GM12878 (cell line): ENCODE measurements around the gene LIMA1. TPM values are rescaled to one million over a fixed set of nuclear protein-coding genes. Genes with fewer than 3 reads are reported as not detected.

Experiments
- ATAC-seq: fragments of 200-7000 bp; cut with Tn5 transposase; 3 replicates; pipeline ENCODE4 v1.9.1; 2020; ENCODE audit warnings: mild to moderate bottlenecking, moderate library complexity
- BruUV-seq: library from RNA; stranded (reverse); fragments of 400-500 nt; replicated peaks from 2 replicates; lab custom pipeline; 2021; lab: Mats Ljungman, UMichigan
- CTCF ChIA-PET: fragments of 300-600 bp; sonication (Branson Sonifier 250); formaldehyde crosslinking; extraction: SDS; loops from one replicate; lab custom pipeline; 2021; ENCODE audit warnings: inconsistent platforms; lab: Yijun Ruan, JAX
- POLR2A ChIA-PET: fragments of 350-600 bp; formaldehyde crosslinking; extraction: SDS; loops from one replicate; lab custom pipeline; 2021; ENCODE audit warnings: inconsistent platforms; lab: Charles Lee
- RAD21 ChIA-PET: fragments of 300-600 bp; sonication (Branson Sonifier 250); formaldehyde crosslinking; loops from one replicate; lab custom pipeline; 2023; ENCODE audit warnings: antibody characterized with exemption; ENCODE audit not compliant: unreplicated experiment; lab: Charles Lee
- SMC1A ChIA-PET: fragments of 300-600 bp; sonication (Branson Sonifier 250); formaldehyde crosslinking; loops from one replicate; lab custom pipeline; 2023; ENCODE audit not compliant: unreplicated experiment, uncharacterized antibody; lab: Charles Lee
- DNase-seq: peaks from one replicate; pipeline ENCODE4 v3.0.0-alpha.2; 2011; ENCODE audit warnings: low read depth, low spot score
- FAIRE-seq: peaks from 3 replicates; lab custom pipeline; 2011; peaks lifted over from hg19 to GRCh38; lab: Jason Lieb, UNC
- H2AFZ ChIP-seq: 2 replicates; pipeline ENCODE4 v1.6.0; 2011; ENCODE audit warnings: low read depth, low read length, control low read depth; ENCODE audit not compliant: control insufficient read depth
- H3K27ac ChIP-seq: 2 replicates; pipeline ENCODE4 v1.5.1; 2011; ENCODE audit warnings: control low read depth; ENCODE audit not compliant: control insufficient read depth, insufficient read depth
- H3K27me3 ChIP-seq, 2 experiments: replicated peaks in 1 of 2; 2 replicates each; pipeline versions ENCODE4 v1.6.0 to v1.6.1; 2011; ENCODE audit warnings: low read length in 1 of 2; ENCODE audit not compliant: control insufficient read depth in 2 of 2, insufficient read depth in 2 of 2
- H3K36me3 ChIP-seq, 2 experiments: 2 replicates each; pipeline ENCODE4 v1.5.1; 2011; ENCODE audit warnings: low read length in 1 of 2; ENCODE audit not compliant: control insufficient read depth in 2 of 2, insufficient read depth in 2 of 2
- H3K4me1 ChIP-seq: 2 replicates; pipeline ENCODE4 v1.6.1; 2011; ENCODE audit warnings: mild to moderate bottlenecking, low read length, moderate library complexity, mixed read lengths; ENCODE audit not compliant: control insufficient read depth, insufficient read depth
- H3K4me2 ChIP-seq: 2 replicates; pipeline ENCODE4 v1.6.0; 2011; ENCODE audit warnings: control low read depth; ENCODE audit not compliant: control insufficient read depth, insufficient read depth
- H3K4me3 ChIP-seq: fragments of 200-600 bp; sonication (generic); 2 replicates; pipeline ENCODE4 v1.5.1; 2016
- H3K79me2 ChIP-seq: 2 replicates; pipeline ENCODE4 v1.6.0; 2011; ENCODE audit warnings: low read length; ENCODE audit not compliant: control insufficient read depth, insufficient read depth
- H3K9ac ChIP-seq: 2 replicates; pipeline ENCODE4 v1.8.0; 2011; ENCODE audit warnings: low read length, control low read depth, mixed read lengths; ENCODE audit not compliant: control insufficient read depth, insufficient read depth
- H3K9me3 ChIP-seq: replicated peaks from 3 replicates; pipeline ENCODE4 v1.5.1; 2011; ENCODE audit warnings: mild to moderate bottlenecking, low read length; ENCODE audit not compliant: control insufficient read depth, insufficient read depth
- H4K20me1 ChIP-seq: 2 replicates; pipeline ENCODE4 v1.6.0; 2011; ENCODE audit not compliant: control insufficient read depth, insufficient read depth
- BACH1 ChIP-seq: fragments of 450-650 bp; IDR thresholded peaks from 2 replicates; pipeline ENCODE4 v1.6.1; 2017; ENCODE audit warnings: mild to moderate bottlenecking, borderline replicate concordance
- JUNB ChIP-seq: IDR thresholded peaks from 2 replicates; pipeline ENCODE4 v1.6.1; 2016; ENCODE audit warnings: antibody characterized with exemption, mild to moderate bottlenecking
- KLF5 ChIP-seq: fragments of 450-650 bp; IDR thresholded peaks from 2 replicates; pipeline ENCODE4 v1.6.1; 2014; ENCODE audit warnings: mild to moderate bottlenecking; ENCODE audit not compliant: partially characterized antibody
- MXI1 ChIP-seq: fragments of 150-350 bp; IDR thresholded peaks from 2 replicates; pipeline ENCODE4 v1.6.1; 2011; ENCODE audit warnings: low read depth, mild to moderate bottlenecking, inconsistent platforms, low read length, improper control_type of control experiment
- RELA ChIP-seq: fragments of 450-650 bp; IDR thresholded peaks from 2 replicates; pipeline ENCODE4 v1.8.0; 2014; ENCODE audit warnings: borderline replicate concordance; ENCODE audit not compliant: partially characterized antibody
- SIN3A ChIP-seq: IDR thresholded peaks from 2 replicates; pipeline ENCODE4 v1.6.1; 2012; ENCODE audit warnings: low read depth, low read length, improper control_type of control experiment
- SMAD5 ChIP-seq: IDR thresholded peaks from 2 replicates; pipeline ENCODE4 v1.6.1; 2016; ENCODE audit warnings: antibody characterized with exemption, low read depth
- WRNIP1 ChIP-seq: IDR thresholded peaks from 2 replicates; pipeline ENCODE4 v1.6.1; 2011; ENCODE audit warnings: low read depth, low read length, improper control_type of control experiment, borderline replicate concordance
- ZNF274 ChIP-seq: IDR thresholded peaks from one replicate; pipeline ENCODE4 v1.8.0; 2011; ENCODE audit not compliant: insufficient read length, insufficient read depth
- WGBS: methylation state at CpG from one replicate; pipeline ENCODE4 v1.1.6; 2016; ENCODE audit warnings: low lambda C conversion rate; ENCODE audit not compliant: insufficient replicate concordance, insufficient coverage; ENCODE audit errors: missing lambda C conversion rate; 5-methylcytosine and 5-hydroxymethylcytosine counted together
- in situ Hi-C: fragments of 300-500 bp; cut with MboI; formaldehyde crosslinking; loops from 9 replicates; pipeline ENCODE4 v1.14.3; 2018; ENCODE audit warnings: mixed read lengths
- intact Hi-C: fragments of 100-400 bp; cut with micrococcal nuclease; formaldehyde crosslinking; loops from one replicate; pipeline ENCODE4 v1.14.2; 2022; ENCODE audit not compliant: unreplicated experiment
- polyA plus RNA-seq, 11 experiments: library from polyadenylated mRNA; depleted of rRNA in 4 of 11; unstranded in 6 of 11; stranded (reverse) in 5 of 11; fragments of >200 nt; fragmentation: Nextera tagmentation in 4 of 11; fragmentation: Illumina TruSeq in 1 of 11; extraction: Ambion mirVana in 4 of 11; extraction: Trizol in 1 of 11; gene quantifications; 1 replicate in 1 of 11; 2 replicates in 10 of 11; pipeline versions ENCODE4 v1.2.1 to v1.2.3, GENCODE V29; 2011 to 2016; ENCODE audit warnings: inconsistent platforms in 2 of 11, missing spikeins in 2 of 11, low read depth in 1 of 11
- total RNA-seq, 4 experiments: library from RNA; depleted of rRNA in 3 of 4; stranded (reverse); fragments of >200 nt in 3 of 4; fragmentation: Illumina TruSeq in 1 of 4; extraction: Trizol in 1 of 4; gene quantifications; 2 replicates each; pipeline versions ENCODE4 v1.2.1 to v1.2.3, GENCODE V29; 2013 to 2021
- TF ChIP-seq, protein P1 (sequence below): IDR thresholded peaks from 2 replicates; pipeline ENCODE4 v1.6.1; 2012; ENCODE audit warnings: low read length, inconsistent platforms
- TF ChIP-seq, protein P2 (sequence below): IDR thresholded peaks from 2 replicates; pipeline ENCODE4 v1.6.1; 2012; ENCODE audit warnings: improper control_type of control experiment, low read depth, low read length; ENCODE audit not compliant: insufficient replicate concordance

LIMA1 gene
- total and polyA plus RNA-seq, 10 of the 15 experiments (the other 5 are each of a cell fraction or from before 2014, with no cell fraction given) = 53.2 to 109 (median 60.8) TPM

DNA sequence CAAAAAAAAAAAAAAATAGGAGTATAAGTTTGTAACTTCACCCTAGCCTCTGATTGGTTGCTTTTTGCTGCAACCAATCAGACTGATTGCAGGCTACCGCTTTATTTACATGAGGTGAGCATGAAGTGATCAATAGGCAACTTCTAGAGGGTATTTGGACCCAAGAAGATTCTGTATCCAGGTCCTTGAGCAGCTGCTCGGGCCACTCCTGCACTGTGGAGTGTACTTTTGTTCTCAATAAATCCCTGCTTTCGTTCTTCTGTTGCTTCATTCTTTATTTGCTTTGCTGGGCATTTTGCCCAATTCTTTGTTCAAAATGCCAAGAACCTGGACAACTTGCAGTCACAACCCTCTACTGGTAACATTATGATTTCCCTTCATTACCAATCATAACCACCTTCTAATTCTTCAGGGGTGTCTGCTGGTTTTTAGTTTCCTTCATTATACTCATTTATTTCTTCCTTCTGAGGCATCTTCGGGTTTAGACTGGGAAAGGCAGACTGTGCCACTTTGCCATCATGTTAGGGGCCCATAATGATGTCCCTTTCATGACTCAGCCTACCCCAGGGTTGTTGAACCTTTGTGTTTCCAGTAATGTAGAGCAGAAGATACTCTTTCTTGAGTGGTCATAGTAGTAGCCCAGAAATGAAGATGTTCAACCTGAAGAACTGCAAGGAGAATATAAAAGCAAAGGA is 43.4 kb upstream of the LIMA1 start (continued):
- TF ChIP-seq RELA (no peak), SMAD5 (no peak), ZNF274 (no peak), BACH1 (no peak), KLF5 (no peak)

DNA sequence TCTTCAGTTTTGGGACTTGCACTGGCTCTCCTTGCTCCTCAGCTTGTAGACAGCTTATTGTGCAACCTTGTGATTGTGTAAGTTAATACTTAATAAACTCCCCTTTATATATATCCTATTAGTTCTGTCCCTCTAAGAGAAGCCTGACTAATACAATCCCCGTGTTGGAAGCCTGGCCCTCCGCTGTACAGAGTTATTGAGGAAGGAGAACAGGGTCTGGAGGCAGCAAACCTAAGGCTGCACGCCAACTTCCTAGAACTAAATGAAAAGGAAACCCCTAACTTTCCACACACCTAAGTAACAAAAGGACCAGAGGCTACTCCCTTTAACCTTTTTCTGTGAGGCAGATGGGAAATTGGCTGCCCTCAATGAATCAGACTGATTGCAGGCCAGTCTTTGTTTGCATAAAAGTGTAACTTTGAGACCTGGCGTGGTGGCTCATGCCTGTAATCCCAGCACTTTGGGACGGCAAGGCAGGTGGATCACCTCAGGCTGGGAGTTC is 42.6 kb upstream of the LIMA1 start:
- 59% methylated on average over 5 of the region's 5 CpGs for WGBS
- H3K4me2 ChIP-seq = no peak overlapping the region
- H2AFZ ChIP-seq = no peak overlapping the region

More for the DNA sequence above, 42.6 kb upstream of the LIMA1 start:
- H3K9ac ChIP-seq = no peak overlapping the region
- FAIRE-seq (no peak), DNase-seq (no peak), ATAC-seq (no peak)
- H4K20me1 ChIP-seq = no peaks in the 10 kb centered on the region
- intact Hi-C loops (no loop called here), in situ Hi-C loops (no loop called here)
- H3K79me2 ChIP-seq = no peaks in the 10 kb centered on the region
- RAD21 ChIA-PET = no interaction called here
- TF ChIP-seq MXI1 (no peak), JUNB (no peak), WRNIP1 (no peak), SIN3A (no peak)
- TF ChIP-seq, protein P1, sequence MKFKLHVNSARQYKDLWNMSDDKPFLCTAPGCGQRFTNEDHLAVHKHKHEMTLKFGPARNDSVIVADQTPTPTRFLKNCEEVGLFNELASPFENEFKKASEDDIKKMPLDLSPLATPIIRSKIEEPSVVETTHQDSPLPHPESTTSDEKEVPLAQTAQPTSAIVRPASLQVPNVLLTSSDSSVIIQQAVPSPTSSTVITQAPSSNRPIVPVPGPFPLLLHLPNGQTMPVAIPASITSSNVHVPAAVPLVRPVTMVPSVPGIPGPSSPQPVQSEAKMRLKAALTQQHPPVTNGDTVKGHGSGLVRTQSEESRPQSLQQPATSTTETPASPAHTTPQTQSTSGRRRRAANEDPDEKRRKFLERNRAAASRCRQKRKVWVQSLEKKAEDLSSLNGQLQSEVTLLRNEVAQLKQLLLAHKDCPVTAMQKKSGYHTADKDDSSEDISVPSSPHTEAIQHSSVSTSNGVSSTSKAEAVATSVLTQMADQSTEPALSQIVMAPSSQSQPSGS = no peak
- TF ChIP-seq, protein P2, sequence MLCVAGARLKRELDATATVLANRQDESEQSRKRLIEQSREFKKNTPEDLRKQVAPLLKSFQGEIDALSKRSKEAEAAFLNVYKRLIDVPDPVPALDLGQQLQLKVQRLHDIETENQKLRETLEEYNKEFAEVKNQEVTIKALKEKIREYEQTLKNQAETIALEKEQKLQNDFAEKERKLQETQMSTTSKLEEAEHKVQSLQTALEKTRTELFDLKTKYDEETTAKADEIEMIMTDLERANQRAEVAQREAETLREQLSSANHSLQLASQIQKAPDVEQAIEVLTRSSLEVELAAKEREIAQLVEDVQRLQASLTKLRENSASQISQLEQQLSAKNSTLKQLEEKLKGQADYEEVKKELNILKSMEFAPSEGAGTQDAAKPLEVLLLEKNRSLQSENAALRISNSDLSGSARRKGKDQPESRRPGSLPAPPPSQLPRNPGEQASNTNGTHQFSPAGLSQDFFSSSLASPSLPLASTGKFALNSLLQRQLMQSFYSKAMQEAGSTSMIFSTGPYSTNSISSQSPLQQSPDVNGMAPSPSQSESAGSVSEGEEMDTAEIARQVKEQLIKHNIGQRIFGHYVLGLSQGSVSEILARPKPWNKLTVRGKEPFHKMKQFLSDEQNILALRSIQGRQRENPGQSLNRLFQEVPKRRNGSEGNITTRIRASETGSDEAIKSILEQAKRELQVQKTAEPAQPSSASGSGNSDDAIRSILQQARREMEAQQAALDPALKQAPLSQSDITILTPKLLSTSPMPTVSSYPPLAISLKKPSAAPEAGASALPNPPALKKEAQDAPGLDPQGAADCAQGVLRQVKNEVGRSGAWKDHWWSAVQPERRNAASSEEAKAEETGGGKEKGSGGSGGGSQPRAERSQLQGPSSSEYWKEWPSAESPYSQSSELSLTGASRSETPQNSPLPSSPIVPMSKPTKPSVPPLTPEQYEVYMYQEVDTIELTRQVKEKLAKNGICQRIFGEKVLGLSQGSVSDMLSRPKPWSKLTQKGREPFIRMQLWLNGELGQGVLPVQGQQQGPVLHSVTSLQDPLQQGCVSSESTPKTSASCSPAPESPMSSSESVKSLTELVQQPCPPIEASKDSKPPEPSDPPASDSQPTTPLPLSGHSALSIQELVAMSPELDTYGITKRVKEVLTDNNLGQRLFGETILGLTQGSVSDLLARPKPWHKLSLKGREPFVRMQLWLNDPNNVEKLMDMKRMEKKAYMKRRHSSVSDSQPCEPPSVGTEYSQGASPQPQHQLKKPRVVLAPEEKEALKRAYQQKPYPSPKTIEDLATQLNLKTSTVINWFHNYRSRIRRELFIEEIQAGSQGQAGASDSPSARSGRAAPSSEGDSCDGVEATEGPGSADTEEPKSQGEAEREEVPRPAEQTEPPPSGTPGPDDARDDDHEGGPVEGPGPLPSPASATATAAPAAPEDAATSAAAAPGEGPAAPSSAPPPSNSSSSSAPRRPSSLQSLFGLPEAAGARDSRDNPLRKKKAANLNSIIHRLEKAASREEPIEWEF = no peak
- H3K4me3 ChIP-seq = no peak overlapping the region
- BruUV-seq = no TSS peak
- H3K36me3 ChIP-seq = no peaks in the 10 kb centered on the region
- SMC1A ChIA-PET = no interaction called here
- H3K9me3 ChIP-seq = no peaks in the 10 kb centered on the region
- POLR2A ChIA-PET = no interaction called here
- H3K27me3 ChIP-seq = no peaks in the 10 kb centered on the region
- no peaks in the 10 kb centered on the region for H3K4me1 ChIP-seq
- H3K27ac ChIP-seq = no peak overlapping the region
- CTCF ChIA-PET = no interaction called here
